Spinal cord (tissue), 10 donors: ENCODE measurements around the gene SHROOM2. TPM values are rescaled to one million over a fixed set of nuclear protein-coding genes. Genes with fewer than 3 reads are reported as not detected.

ENCODE experiments used
- DNase-seq, 6 donors: peaks; one replicate each; pipeline versions ENCODE4 v3.0.0 to v3.0.0-alpha.2; 2013 to 2015; ENCODE audit warnings: low spot score in 6 of 6, low read depth in 4 of 6
- H3K27ac ChIP-seq: one replicate; pipeline ENCODE4 v1.5.1; 2013; ENCODE audit warnings: low read depth, low read length, control low read depth
- H3K27me3 ChIP-seq: one replicate; pipeline ENCODE4 v1.6.1; 2013; ENCODE audit warnings: low read length; ENCODE audit not compliant: control insufficient read depth, insufficient read depth
- H3K36me3 ChIP-seq: one replicate; pipeline ENCODE4 v1.6.1; 2013; ENCODE audit warnings: low read length; ENCODE audit not compliant: control insufficient read depth, insufficient read depth
- H3K4me1 ChIP-seq: one replicate; pipeline ENCODE4 v1.6.1; 2013; ENCODE audit warnings: low read length; ENCODE audit not compliant: control insufficient read depth, insufficient read depth
- H3K4me3 ChIP-seq: one replicate; pipeline ENCODE4 v1.5.1; 2013; ENCODE audit warnings: low read depth, low read length, control low read depth
- H3K9me3 ChIP-seq: one replicate; pipeline ENCODE4 v1.6.1; 2013; ENCODE audit warnings: low read length; ENCODE audit not compliant: control insufficient read depth, insufficient read depth
- WGBS: methylation state at CpG from one replicate; pipeline ENCODE4 v1.1.5; 2013; ENCODE audit warnings: missing lambda C conversion rate; ENCODE audit not compliant: insufficient coverage; 5-methylcytosine and 5-hydroxymethylcytosine counted together
- polyA plus RNA-seq, 2 donors: library from polyadenylated mRNA; unstranded; fragments of 120-200 nt; gene quantifications; one replicate each; pipeline ENCODE4 v1.2.1, GENCODE V29; 2013; ENCODE audit not compliant: insufficient read length in 2 of 2
- total RNA-seq, 2 donors: library from RNA; depleted of rRNA in 1 of 2; stranded (reverse); fragments of 120-200 nt in 1 of 2; fragments of >200 nt in 1 of 2; gene quantifications; one replicate each; pipeline versions ENCODE4 v1.2.3 to v1.2.4, GENCODE V29; 2013 to 2014
- donor health status: healthy.

SHROOM2 gene
- total and polyA plus RNA-seq, 4 donors, result 15.5 to 45.7 (median 36.5) TPM

- Histone ChIP-seq H3K27me3 (peaks cover 10% of the 10 kb centered on the region), H3K36me3 (no peaks in the 10 kb centered on the region), H3K4me3 (no peak overlapping the region), H3K4me1 (no peaks in the 10 kb centered on the region), H3K27ac (no peak overlapping the region), H3K9me3 (no peaks in the 10 kb centered on the region)
- WGBS, result 75% methylated on average over 8 of the region's 8 CpGs
- no peak for DNase-seq
Measured at GRCh38 chrX:9775930-9776329, 10.3 kb upstream of the SHROOM2 start.

GRCh38 chrX:9781941-9782340, 4.3 kb upstream of the SHROOM2 start:
- Histone ChIP-seq H3K36me3 (no peaks in the 10 kb centered on the region), H3K27ac (no peak overlapping the region), H3K9me3 (no peaks in the 10 kb centered on the region), H3K27me3 (peaks cover 17% of the 10 kb centered on the region), H3K4me3 (no peak overlapping the region), H3K4me1 (peaks cover 4% of the 10 kb centered on the region)
- no peak for DNase-seq
- WGBS, result 96% methylated on average over 4 of the region's 7 CpGs

- Histone ChIP-seq H3K4me3 (no peak overlapping the region), H3K4me1 (peaks cover 6% of the 10 kb centered on the region), H3K36me3 (no peaks in the 10 kb centered on the region), H3K9me3 (no peaks in the 10 kb centered on the region), H3K27ac (no peak overlapping the region), H3K27me3 (peaks cover 26% of the 10 kb centered on the region)
- 78% methylated on average over 5 of the region's 8 CpGs for WGBS
- no peak for DNase-seq
Measured at GRCh38 chrX:9784332-9784731, 1.9 kb upstream of the SHROOM2 start.

GRCh38 chrX:9785254-9785943, 830 bp upstream of the SHROOM2 start:
- Histone ChIP-seq H3K9me3 (no peaks in the 10 kb centered on the region), H3K4me1 (peaks cover 16% of the 10 kb centered on the region), H3K4me3 (no peak overlapping the region), H3K27ac (no peak overlapping the region), H3K36me3 (no peaks in the 10 kb centered on the region), H3K27me3 (peaks cover 32% of the 10 kb centered on the region)
- DNase-seq, result no peak
- WGBS, result 8% methylated on average over 58 of the region's 58 CpGs

- Histone ChIP-seq H3K27me3 (peaks cover 32% of the 10 kb centered on the region), H3K36me3 (no peaks in the 10 kb centered on the region), H3K4me3 (peak overlapping the region; percentile 14), H3K9me3 (no peaks in the 10 kb centered on the region), H3K27ac (no peak overlapping the region), H3K4me1 (peaks cover 17% of the 10 kb centered on the region)
- DNase-seq, result peak in 1 of 6 donors; percentile 31
- 2% methylated on average over 36 of the region's 45 CpGs for WGBS
Measured at GRCh38 chrX:9786798-9787635, 788 bp downstream of the SHROOM2 start.

- H3K36me3 ChIP-seq, result no peaks in the 10 kb centered on the region
- DNase-seq, result no peak
- no peak overlapping the region for H3K27ac ChIP-seq
- H3K4me1 ChIP-seq, result peaks cover 17% of the 10 kb centered on the region
- no peak overlapping the region for H3K4me3 ChIP-seq
- WGBS, result no CpG with 5 or more reads among the region's 2 CpGs
- no peaks in the 10 kb centered on the region for H3K9me3 ChIP-seq
- H3K27me3 ChIP-seq, result peaks cover 30% of the 10 kb centered on the region
Measured at GRCh38 chrX:9788911-9789310, 2.7 kb downstream of the SHROOM2 start.

- H3K36me3 ChIP-seq, result no peaks in the 10 kb centered on the region
- peaks cover 17% of the 10 kb centered on the region for H3K4me1 ChIP-seq
- no peaks in the 10 kb centered on the region for H3K9me3 ChIP-seq
- no peak overlapping the region for H3K27ac ChIP-seq
- 28% methylated on average over 4 of the region's 5 CpGs for WGBS
- DNase-seq, result no peak
- H3K4me3 ChIP-seq, result no peak overlapping the region
- H3K27me3 ChIP-seq, result peaks cover 30% of the 10 kb centered on the region
Measured at GRCh38 chrX:9789555-9789954, 3.3 kb downstream of the SHROOM2 start.

- 40% methylated on average over 1 of the region's 6 CpGs for WGBS
- Histone ChIP-seq H3K36me3 (no peaks in the 10 kb centered on the region), H3K27ac (no peak overlapping the region), H3K9me3 (peaks cover 5% of the 10 kb centered on the region), H3K4me3 (no peak overlapping the region), H3K4me1 (peaks cover 14% of the 10 kb centered on the region), H3K27me3 (peaks cover 21% of the 10 kb centered on the region)
- no peak for DNase-seq
Measured at GRCh38 chrX:9790866-9791265, 4.6 kb downstream of the SHROOM2 start.

- Histone ChIP-seq H3K4me1 (peaks cover 10% of the 10 kb centered on the region), H3K36me3 (no peaks in the 10 kb centered on the region), H3K4me3 (no peak overlapping the region), H3K9me3 (peaks cover 5% of the 10 kb centered on the region), H3K27me3 (peaks cover 6% of the 10 kb centered on the region), H3K27ac (no peak overlapping the region)
- DNase-seq, result no peak
- WGBS, result 76% methylated on average over 4 of the region's 7 CpGs
Measured at GRCh38 chrX:9794495-9794894, 8.3 kb downstream of the SHROOM2 start.
